ENCODE data around the gene UBAC2.
A peak's percentile ranks its signal among the peaks of the same experiment; 100 is the strongest.

DNA sequence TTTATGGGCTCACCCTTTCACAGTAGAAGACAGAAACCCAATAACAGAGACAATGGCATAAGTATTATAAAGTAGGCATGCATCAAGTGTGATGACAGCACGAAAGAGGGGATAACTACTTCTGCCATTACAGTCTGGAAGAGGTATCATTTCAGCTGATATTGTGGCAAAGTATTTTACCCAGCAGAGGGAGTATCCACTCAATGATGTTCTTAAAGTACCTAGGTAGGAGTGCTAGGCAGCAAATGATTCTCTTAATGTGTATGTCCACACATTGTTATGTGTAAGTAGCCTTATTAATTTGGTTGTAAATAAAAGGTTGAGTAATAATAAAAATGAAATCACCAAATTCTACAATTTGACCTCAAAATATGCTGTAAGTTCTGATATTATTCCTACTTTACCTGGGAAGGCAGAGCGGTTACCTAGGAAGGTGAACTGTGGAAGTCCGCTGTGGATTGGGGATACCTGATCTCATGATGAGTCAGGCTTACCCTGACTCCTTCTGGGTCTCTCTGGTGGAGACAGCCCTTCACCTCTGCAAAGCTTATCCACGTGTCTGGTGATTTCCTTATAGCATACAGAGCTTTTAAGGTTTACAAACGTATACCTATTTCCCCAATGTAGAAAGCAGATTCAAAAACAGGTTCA lies 4.1 kb upstream of the UBAC2 start:
- TF ChIP-seq, protein P1, sequence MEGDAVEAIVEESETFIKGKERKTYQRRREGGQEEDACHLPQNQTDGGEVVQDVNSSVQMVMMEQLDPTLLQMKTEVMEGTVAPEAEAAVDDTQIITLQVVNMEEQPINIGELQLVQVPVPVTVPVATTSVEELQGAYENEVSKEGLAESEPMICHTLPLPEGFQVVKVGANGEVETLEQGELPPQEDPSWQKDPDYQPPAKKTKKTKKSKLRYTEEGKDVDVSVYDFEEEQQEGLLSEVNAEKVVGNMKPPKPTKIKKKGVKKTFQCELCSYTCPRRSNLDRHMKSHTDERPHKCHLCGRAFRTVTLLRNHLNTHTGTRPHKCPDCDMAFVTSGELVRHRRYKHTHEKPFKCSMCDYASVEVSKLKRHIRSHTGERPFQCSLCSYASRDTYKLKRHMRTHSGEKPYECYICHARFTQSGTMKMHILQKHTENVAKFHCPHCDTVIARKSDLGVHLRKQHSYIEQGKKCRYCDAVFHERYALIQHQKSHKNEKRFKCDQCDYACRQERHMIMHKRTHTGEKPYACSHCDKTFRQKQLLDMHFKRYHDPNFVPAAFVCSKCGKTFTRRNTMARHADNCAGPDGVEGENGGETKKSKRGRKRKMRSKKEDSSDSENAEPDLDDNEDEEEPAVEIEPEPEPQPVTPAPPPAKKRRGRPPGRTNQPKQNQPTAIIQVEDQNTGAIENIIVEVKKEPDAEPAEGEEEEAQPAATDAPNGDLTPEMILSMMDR (IDR thresholded peaks at IDR 0.05 in 4 of 5, conservative IDR thresholded peaks at IDR 0.05 in 1 of 5), result peak in 1 of 5 experiments; percentile 31
- no peak for TF ChIP-seq POLR2A (IDR thresholded peaks at IDR 0.05)
